OCI-LY3 (cell line): ENCODE measurements around the gene ANKRD27.
A peak's percentile ranks its signal among the peaks of the same experiment; 100 is the strongest.

ENCODE experiments used
- H2AFZ ChIP-seq: fragments of 200-600, 300-600 bp; shearing (Covaris generic); 2 replicates; pipeline ENCODE4 v1.6.0; 2014; ENCODE audit warnings: antibody characterized with exemption, low read depth, low read length
- H3K27ac ChIP-seq: fragments of 200-600, 300-600 bp; sonication (generic); 2 replicates; pipeline ENCODE4 v1.5.1; 2014; ENCODE audit warnings: mild to moderate bottlenecking, low read length, moderate library complexity, mixed read lengths
- H3K27me3 ChIP-seq: fragments of 200-600, 300-600 bp; sonication (generic); 2 replicates; pipeline ENCODE4 v1.6.1; 2014; ENCODE audit warnings: low read depth, low read length, mixed read lengths
- H3K36me3 ChIP-seq: fragments of 200-600, 300-600 bp; sonication (generic); replicated peaks from 2 replicates; pipeline ENCODE3; 2014; ENCODE audit warnings: low read depth, low read length, mixed read lengths
- H3K4me1 ChIP-seq: fragments of 300-600, 200-600 bp; sonication (generic); 2 replicates; pipeline ENCODE4 v1.6.1; 2014; ENCODE audit warnings: low read length, mixed read lengths
- H3K4me2 ChIP-seq: fragments of 200-600, 300-600 bp; sonication (generic); 2 replicates; pipeline ENCODE4 v1.6.1; 2014; ENCODE audit warnings: low read length, mixed read lengths
- H3K4me3 ChIP-seq: fragments of 300-600, 200-600 bp; sonication (generic); 2 replicates; pipeline ENCODE4 v1.5.1; 2014; ENCODE audit warnings: antibody characterized with exemption, mild to moderate bottlenecking, low read length, moderate library complexity
- H3K79me2 ChIP-seq: fragments of 300-600, 200-600 bp; shearing (Covaris generic); 2 replicates; pipeline ENCODE4 v1.6.1; 2014; ENCODE audit warnings: mild to moderate bottlenecking, low read length, mixed read lengths
- H3K9ac ChIP-seq: fragments of 300-600, 200-600 bp; shearing (Covaris generic); 2 replicates; pipeline ENCODE4 v1.6.0; 2014; ENCODE audit warnings: mild to moderate bottlenecking, low read length, moderate library complexity
- H3K9me3 ChIP-seq: fragments of 200-600, 300-600 bp; shearing (Covaris generic); 2 replicates; pipeline ENCODE4 v1.6.1; 2014; ENCODE audit warnings: low read length, mixed read lengths; ENCODE audit not compliant: insufficient read depth
- H4K20me1 ChIP-seq: fragments of 200-600, 300-600 bp; sonication (generic); 2 replicates; pipeline ENCODE4 v1.6.1; 2016; ENCODE audit warnings: low read length, mixed read lengths; ENCODE audit not compliant: insufficient read depth
- CTCF ChIP-seq: fragments of 200-600, 300-600 bp; sonication (generic); IDR thresholded peaks from 2 replicates; pipeline ENCODE4 v1.5.1; 2014; ENCODE audit warnings: antibody characterized with exemption, low read length, low read depth
- EZH2phosphoT487 ChIP-seq: fragments of 200-600 bp; shearing (Covaris generic); IDR thresholded peaks from 2 replicates; pipeline ENCODE4 v1.6.1; 2018; ENCODE audit warnings: antibody characterized with exemption, mixed run types, low read depth

ANKRD27 gene

GRCh38 chr19:32674931-32675719 lies at the start of gene ANKRD27:
Gene ANKRD27 (minus strand): TSS chr19:32675180. CDS start chr19:32659015, 16,165 bp downstream.
- Histone ChIP-seq H3K79me2 (peaks cover 48% of the 10 kb centered on the region), H3K9ac (peak within 1 kb of the TSS; percentile 86), H3K4me1 (peaks cover 11% of the 10 kb centered on the region), H4K20me1 (peaks cover 30% of the 10 kb centered on the region), H3K4me3 (peak within 1 kb of the TSS; percentile 95), H3K27ac (peak within 1 kb of the TSS; percentile 23), H2AFZ (peak within 1 kb of the TSS; percentile 87), H3K4me2 (peak within 1 kb of the TSS; percentile 98), H3K27me3 (no peaks in the 10 kb centered on the region), H3K36me3 (no peaks in the 10 kb centered on the region), H3K9me3 (no peaks in the 10 kb centered on the region)
- TF ChIP-seq EZH2phosphoT487 (no peak), CTCF (no peak)

- Histone ChIP-seq H2AFZ (no peak overlapping the region), H3K27me3 (no peaks in the 10 kb centered on the region), H3K4me1 (no peaks in the 10 kb centered on the region), H3K4me2 (no peak overlapping the region), H3K9me3 (no peaks in the 10 kb centered on the region), H3K36me3 (peaks cover 10% of the 10 kb centered on the region), H4K20me1 (no peaks in the 10 kb centered on the region), H3K4me3 (no peak overlapping the region), H3K27ac (no peak overlapping the region), H3K79me2 (no peaks in the 10 kb centered on the region), H3K9ac (no peak overlapping the region)
- TF ChIP-seq CTCF: no peak
- TF ChIP-seq EZH2phosphoT487: no peak
Measured at GRCh38 chr19:32720936-32721250, 45.9 kb upstream of the ANKRD27 start.

DNA sequence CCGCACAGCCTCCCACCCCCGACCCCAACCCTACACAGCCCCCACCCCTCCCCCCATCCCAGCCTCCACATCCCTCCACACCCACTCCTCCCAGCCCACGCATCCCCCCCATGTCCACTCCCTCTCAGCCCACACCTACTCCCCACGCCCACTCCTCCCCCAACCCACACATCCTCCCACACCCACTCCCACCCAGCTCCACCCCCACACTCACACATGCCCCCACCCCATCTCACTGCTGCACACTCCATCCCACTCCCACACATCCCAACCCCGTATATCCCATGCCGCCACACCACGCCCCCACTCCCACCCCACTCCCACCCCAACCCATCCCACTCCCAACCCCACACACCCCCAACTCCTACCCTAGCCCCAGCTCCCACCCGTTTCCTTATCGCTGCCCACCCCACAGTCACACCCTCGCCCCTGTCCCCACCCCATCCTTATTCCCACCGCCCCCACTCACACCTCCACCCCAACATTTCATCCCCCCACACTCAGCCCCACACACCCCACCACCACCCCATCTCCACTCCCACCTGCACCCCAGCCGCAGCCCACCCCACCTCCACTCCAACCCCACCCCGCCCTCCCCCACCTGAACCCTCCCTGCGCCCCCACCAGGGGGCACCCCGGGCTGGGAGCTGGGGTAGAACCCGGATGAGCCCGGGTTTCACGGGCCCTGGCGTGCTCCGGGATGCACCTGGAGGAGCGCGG lies 45.4 kb upstream of the ANKRD27 start:
- Histone ChIP-seq H3K4me3 (no peak overlapping the region), H3K9ac (no peak overlapping the region), H2AFZ (no peak overlapping the region), H3K79me2 (no peaks in the 10 kb centered on the region), H3K4me2 (no peak overlapping the region), H3K9me3 (no peaks in the 10 kb centered on the region), H3K27me3 (no peaks in the 10 kb centered on the region), H3K27ac (no peak overlapping the region), H3K36me3 (peaks cover 10% of the 10 kb centered on the region), H4K20me1 (no peaks in the 10 kb centered on the region), H3K4me1 (no peaks in the 10 kb centered on the region)
- TF ChIP-seq EZH2phosphoT487 (no peak), CTCF (no peak)

DNA sequence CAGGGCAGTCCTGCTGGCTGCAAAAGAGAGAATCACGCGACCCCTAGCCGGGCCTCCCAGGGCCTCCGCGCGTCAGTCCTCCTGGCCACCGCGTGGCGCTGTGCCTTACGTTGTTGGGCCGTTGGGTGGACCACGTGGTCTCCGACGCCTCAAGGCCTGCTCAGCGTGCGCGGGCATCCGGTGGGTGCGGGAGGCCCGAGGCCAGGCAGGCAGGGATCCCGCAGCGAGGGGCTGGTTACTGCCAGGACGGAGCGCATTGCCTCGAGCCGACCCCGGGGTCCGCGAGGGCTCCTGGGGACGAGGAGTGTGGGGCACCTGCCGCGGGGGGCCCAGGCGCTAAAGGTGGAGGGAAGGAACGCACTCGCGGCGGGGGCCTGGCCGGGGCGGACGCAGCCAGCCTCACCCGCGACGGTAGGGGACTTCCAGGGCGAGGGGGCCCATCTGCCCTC lies 44.7 kb upstream of the ANKRD27 start, which contains the start of gene TDRD12:
Gene TDRD12, plus strand, starts transcription at position 157 of the 449 bp plus-strand sequence. CDS start 306 bp downstream, outside the sequence.
- H3K27ac ChIP-seq: no peak within 1 kb of the TSS
- no peaks in the 10 kb centered on the region for H4K20me1 ChIP-seq
- no peaks in the 10 kb centered on the region for H3K79me2 ChIP-seq
- no peak within 1 kb of the TSS for H3K4me3 ChIP-seq
- H3K4me1 ChIP-seq: no peaks in the 10 kb centered on the region
- H3K27me3 ChIP-seq: no peaks in the 10 kb centered on the region
- no peak within 1 kb of the TSS for H3K9ac ChIP-seq
- TF ChIP-seq CTCF (peak; percentile 13; the same call in 1 of the 2 replicates), EZH2phosphoT487 (no peak)
- H3K36me3 ChIP-seq: peaks cover 16% of the 10 kb centered on the region
- no peak within 1 kb of the TSS for H3K4me2 ChIP-seq
- no peaks in the 10 kb centered on the region for H3K9me3 ChIP-seq
- H2AFZ ChIP-seq: no peak within 1 kb of the TSS
